Measurements from ENCODE around the gene PTGIR.

PTGIR gene

DNA sequence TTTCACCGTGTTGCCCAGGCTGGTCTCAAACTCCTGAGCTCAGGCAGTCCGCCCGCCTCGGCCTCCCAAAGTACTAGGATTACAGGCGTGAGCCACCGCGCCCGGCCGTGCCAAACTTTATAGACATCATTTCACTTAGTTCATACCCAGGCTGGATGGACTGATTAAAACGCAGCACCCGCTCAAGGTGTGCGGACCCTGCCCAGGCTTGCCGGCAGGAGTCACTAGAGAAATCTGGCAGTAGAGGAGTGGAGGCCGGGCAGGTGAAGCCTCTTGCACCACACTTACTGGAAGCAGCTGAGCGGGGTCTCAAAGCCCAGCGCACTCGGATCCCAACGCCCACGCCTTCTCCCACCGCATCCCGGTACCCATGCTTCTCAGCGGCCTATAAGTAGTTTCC is 11.4 kb downstream of the PTGIR start:
- DNase-seq, result no peak

DNA sequence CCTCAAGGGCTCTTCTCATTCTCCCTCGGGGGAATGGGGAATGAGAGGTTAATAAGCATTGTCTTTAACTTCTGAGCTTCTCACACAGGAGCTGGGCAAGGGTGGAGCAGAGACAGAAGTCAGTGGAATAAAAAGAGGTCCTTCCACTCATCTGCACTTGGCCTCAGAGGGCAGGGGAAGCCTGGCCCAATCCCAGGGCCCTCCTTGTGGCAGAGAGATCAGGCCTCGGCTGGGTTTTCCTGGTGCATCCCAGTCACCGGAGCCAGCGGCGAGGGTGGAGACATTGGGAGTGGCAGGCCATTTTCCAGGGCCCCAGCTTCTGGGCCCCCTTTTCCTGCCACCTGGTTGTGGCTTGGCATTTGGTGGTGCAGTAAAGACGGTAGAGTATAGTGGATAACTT is 13.1 kb downstream of the PTGIR start:
- DNase-seq, result no peak

DNA sequence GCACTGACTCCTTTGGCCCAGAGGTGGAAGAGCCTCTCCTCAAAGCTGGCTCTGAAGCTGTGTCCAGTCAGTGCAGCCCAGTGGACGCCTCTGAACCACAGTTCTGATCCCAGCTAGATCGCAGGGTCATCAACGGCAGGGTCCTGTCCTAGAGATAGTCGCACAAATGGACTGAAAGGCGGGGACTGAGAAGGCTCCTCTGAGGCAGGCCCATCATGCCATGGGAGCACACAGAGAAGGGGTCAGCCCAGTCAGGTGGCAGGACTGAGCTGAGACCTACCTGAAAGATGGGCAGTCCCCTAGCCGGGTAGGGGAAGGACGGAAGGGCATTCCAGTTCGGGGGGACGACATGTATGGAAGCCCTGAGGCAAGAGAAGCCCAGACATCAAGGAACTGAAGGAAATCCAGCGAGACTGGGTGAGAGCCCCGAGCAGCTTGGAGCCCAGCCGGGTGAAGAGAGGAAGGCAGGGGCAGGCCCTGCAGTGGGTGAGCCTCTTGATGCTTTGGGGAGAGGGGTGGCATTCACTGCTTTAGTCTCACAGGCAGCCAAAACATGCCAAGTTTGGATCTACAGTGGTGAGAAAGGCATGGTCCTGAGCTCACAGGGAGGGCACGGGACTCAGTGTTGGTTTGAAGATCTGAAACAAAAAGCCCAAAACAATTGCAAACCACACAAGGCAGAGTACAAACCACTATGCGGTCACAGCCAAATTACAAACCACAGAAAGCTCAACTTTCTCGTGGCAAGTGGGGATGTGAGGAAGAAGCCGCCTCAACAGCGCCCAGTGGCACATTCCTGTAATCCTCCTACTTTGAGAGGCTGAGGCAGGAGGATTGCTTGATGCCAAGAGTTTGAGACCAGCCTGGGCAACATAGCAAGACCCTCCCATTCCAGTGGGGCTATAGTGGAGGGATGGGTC is 13.8 kb downstream of the PTGIR start:
- peak; percentile 55 for DNase-seq

DNA sequence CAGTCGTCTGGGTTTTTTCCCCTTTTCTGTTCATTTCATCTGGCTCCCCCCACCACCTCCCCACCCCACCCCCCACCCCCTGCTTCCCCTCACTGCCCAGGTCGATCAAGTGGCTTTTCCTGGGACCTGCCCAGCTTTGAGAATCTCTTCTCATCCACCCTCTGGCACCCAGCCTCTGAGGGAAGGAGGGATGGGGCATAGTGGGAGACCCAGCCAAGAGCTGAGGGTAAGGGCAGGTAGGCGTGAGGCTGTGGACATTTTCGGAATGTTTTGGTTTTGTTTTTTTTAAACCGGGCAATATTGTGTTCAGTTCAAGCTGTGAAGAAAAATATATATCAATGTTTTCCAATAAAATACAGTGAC is 14.5 kb downstream of the PTGIR start:
- DNase-seq, result no peak

DNA sequence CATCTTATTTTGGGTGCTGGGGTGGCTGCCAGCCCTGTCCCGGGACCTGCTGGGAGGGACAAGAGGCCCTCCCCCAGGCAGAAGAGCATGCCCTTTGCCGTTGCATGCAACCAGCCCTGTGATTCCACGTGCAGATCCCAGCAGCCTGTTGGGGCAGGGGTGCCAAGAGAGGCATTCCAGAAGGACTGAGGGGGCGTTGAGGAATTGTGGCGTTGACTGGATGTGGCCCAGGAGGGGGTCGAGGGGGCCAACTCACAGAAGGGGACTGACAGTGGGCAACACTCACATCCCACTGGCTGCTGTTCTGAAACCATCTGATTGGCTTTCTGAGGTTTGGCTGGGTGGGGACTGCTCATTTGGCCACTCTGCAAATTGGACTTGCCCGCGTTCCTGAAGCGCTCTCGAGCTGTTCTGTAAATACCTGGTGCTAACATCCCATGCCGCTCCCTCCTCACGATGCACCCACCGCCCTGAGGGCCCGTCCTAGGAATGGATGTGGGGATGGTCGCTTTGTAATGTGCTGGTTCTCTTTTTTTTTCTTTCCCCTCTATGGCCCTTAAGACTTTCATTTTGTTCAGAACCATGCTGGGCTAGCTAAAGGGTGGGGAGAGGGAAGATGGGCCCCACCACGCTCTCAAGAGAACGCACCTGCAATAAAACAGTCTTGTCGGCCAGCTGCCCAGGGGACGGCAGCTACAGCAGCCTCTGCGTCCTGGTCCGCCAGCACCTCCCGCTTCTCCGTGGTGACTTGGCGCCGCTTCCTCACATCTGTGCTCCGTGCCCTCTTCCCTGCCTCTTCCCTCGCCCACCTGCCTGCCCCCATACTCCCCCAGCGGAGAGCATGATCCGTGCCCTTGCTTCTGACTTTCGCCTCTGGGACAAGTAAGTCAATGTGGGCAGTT is 15.1 kb downstream of the PTGIR start:
- DNase-seq, result no peak

DNA sequence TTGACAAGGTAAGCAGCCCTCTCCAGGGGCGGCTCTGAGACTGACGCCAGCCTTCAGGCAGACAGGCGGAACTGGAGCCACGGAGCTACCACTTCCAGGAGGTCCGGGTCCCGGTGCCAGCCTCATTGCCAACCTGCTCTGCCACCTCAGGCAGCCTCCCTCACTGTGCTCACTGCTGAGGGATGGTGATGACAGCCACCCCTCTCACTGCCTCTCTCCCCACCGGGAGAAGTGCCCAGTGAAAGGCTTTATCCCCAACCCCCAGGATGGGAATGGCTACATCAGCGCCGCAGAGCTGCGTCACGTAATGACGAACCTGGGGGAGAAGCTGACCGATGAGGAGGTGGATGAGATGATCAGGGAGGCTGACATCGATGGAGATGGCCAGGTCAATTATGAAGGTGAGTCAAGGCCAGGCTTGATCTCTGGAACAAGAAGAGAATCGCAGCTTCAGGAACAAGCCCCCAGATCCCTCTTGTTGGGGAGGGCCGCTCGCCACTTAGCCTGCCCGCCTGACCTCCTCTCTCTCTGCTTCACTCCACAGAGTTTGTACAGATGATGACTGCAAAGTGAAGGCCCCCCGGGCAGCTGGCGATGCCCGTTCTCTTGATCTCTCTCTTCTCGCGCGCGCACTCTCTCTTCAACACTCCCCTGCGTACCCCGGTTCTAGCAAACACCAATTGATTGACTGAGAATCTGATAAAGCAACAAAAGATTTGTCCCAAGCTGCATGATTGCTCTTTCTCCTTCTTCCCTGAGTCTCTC is 16.1 kb downstream of the PTGIR start:
- DNase-seq, result no peak

DNA sequence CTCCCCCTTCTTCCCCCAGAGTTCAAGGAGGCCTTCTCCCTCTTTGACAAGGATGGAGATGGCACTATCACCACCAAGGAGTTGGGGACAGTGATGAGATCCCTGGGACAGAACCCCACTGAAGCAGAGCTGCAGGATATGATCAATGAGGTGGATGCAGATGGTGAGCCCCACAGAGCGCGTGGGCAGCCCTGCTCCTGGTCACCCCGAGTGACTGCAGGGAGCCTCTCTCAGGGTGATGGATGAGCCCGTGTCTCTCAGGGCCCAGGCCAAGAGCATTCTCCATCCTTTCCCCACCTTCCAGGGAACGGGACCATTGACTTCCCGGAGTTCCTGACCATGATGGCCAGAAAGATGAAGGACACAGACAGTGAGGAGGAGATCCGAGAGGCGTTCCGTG is 16.7 kb downstream of the PTGIR start:
- no peak for DNase-seq

DNA sequence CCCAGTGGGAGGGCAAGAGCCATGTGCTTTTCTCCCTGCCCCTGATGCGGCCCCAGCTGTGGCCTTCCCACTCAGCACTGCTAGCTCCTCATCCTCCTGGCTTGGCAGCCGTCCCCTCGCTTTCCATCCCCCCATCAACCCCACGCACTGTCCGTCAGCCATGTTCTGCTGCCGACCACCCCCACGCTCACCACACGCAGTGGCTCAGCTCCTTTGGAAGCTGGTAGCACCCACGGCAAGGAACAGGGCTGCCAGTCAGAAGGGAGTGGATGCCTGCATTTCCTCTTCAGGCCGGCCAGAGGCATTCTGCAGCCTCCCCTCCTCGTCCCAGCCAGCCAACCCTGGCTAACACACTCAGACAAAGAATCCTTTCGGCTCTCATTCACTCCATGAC is 17.4 kb downstream of the PTGIR start:
- no peak for DNase-seq

DNA sequence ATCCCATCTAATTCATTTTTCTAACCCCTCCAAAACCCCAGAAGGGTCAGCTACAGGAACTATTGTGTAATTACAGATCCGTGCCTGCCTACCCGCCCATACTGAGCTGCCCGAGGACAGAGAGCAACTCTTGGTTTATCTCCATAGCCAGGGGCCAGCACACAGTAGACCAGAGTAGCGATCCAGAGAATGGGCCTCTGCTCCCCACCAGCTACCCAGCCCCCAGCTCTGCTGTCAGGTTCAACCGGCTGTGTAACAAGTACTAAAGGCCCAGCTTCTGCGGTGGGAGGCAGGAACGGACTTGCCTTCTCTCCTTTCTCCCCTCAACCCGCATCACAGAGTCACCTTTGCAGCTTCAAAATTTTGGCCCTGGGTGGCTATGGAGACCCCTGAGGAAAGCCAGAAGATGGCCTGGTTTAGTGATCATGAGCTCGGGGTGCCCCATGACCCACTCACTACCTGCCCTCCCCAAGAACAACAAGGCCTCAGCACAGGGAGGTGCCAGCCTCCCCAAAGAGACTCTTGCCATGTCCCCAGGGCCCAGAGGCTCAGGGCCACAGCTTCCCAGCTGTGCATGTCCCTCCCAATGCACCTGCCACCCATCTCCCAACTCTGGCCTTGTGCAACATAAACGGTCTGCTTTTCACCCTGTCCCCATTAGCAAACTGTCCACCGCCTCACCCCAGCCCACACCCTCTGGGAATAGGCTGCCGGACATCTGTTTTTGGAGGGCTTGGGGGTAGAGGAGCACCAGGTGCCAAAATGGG is 18.0 kb downstream of the PTGIR start:
- DNase-seq, result no peak

DNA sequence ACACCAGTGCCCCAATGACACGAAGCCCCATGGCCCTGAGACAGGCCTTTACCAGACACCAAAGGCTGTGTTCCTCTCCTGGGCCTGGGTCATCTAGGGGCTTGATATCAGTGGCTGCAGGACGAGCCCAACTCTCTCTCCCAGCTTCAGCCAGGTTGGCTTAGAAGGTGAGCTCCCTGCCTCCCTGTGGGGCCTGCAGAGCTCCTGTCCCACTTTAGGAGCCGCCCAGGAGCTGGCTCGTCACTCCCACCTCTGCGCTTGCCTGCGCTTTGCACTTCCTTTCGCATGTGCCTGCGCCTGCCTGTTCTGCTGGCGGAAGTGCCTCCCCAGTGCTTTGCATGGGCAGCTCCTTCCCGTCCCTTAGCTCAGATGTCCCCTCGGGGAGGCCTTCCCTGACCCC is 18.9 kb downstream of the PTGIR start:
- DNase-seq, result no peak

DNA sequence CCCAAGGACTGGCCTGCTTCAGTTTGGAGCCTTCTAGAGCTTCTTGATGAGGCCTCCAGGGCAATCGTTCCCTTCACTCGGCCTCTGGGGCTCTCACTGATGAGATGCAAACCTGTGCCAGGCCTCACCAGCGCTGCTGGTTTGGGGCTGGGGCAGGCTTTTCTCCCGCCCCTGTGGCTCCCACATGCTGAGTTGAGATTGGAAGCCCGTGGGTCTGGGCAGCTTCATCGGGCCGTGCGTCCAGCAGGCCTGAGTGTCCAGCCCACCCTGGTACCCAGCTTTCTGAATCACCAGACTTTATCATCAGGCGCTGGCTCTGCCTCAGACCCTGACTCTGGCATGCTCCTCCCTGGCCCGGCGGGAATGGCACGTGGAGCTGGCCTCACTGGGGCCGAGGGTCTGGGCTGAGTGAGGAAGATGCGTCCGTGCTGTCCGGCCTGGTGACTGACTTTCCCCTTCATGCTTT is 19.5 kb downstream of the PTGIR start:
- no peak for DNase-seq

DNA sequence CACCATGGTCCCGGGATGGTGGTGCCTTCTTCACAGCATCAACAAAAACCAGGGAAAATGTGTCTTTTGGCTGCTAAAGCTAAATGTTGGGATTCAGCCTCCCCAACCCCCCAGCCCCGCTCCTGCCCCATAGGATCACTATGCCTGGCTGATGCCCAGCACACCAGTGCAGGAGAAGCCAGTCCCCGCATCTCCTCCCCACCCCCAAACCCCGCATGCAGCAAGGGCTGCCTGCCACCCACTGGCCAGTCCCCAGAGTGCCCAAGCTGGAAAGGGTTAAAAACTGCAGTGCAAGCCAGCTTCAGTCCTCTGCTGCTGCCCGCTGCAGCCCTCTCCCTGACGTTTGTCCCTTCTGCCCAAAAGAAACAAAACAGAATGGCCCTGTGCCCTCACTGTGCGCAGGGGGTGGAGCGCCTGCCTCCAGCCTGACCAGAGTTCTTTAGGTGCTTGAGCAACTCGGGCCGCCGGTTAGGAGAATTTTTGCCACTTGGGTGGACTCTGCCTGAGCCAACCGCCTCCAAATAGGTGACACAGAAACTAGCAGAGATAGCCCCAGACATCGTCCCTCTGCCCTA is 20.0 kb downstream of the PTGIR start:
- no peak for DNase-seq

DNA sequence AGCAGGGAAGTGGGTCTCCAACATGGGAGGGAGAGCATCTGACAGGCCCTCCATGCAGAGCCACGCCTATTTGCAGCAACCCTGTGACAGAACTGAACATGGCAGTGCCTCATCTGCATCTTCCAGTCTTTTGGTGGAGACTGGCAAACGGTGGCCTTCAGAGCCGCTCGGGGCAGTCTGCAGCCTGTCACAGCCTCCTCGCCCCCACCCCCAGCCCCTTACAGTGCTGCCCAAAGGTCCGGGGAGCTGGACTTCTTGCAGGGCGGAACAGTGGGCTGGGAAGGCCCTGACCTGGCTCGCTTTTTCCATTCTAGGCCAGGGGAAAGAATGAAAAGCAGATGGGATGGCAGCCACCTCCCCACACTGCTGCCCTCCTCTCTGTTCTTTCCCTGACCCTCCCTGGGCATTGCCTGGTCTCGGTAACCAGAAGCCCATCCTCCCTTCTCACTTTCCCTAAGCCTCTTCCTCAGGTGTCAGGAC is 21.1 kb downstream of the PTGIR start:
- DNase-seq, result no peak

DNA sequence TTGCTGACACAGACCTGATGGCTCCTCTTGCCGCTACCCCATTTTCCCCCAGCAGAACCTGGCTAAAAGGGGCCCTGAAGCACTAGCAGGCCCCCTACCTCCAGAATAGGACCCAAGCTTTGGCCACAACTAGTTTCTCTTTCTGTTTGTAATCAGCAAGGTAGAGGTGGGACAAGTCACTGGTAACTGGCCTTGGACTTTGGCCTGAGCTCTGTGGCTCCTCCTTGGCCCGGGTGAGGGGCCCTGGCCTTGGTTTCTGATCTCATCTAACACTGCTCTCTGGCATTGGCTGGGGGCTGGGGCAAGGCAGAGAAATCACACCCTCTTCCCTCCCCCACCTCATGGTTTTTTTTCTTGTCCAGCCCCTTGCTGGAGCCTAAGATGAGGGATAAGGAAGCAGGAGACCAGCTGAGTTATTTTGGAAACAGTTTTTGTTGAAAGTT is 21.7 kb downstream of the PTGIR start:
- DNase-seq, result no peak

DNA sequence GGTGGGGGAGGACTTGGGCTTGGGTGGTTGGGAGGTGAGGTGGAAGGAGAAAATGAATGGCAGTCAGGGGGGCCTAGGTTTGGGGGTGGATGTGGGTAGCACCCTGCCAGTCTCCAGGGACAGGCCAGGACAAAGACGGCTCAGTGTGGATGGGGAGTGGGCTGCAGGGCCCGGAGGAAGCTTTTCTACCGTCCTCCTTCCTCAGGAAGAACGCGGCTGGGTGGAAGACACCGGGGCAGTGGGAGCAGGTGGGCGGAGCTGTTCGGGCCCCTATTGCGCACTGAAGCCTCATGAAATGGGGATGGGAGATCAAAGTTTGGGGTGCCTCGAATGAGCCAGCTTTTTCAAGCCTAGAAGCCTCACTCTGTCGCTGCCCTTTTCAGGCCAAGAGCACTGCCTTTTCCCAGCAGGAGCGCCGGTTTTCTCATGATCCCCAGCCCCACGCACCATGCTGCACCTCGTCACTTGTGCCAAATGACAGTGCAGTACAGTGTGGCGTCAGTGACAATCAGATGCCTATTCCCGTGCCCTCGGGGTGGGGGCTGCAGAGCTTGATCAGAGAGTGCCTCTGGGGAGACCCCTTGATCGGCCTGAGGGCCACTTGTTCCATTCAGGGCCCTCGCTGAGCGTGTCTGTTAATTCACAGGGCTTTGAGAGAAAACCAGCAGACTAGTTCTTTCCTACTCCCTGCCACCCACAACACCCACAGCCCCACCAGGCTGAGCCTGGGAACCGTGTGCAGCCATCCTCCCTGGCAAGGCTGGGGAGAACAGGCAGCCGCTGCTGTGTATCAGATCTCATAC is 22.3 kb downstream of the PTGIR start:
- peak; percentile 31 for DNase-seq

DNA sequence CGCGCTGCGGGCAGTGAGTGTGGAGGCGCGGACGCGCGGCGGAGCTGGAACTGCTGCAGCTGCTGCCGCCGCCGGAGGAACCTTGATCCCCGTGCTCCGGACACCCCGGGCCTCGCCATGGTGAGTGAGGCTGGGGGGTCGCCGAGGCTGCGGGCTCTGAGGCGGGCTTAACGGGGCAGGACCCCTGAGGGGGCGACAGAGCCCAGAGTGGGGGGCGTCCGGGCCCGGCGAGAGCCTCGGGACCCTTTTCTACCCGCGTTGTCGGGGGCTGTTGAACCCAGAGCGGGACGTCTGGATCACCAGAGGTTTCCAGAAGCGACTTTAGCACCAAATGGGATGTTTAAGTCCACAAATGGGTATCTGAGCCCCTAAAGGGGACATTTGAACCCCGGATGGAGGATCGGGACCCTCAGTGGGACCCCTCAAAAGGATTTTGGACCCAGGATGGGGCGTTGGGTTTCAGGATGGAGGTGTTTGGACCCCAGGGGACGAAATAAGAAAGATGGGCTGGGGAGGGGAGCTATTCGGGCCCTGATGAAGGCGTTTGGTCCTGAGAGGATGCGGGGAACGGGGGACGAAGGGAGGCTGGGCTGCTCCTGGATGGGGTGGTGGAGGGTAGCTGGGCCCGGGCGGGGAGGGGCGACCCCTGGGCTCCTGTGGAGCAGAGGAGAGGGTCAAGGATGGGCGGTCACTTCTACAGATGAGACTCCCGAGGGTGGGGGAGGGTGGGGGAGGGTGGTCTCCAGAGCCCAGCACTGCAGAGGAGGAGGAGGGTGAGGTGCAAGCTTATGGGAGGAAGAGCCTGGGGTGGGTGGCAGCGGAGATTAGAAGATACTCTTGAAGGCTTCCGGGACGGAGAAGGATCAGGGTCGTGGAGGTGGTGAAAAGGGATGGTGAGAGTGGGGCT is 23.3 kb downstream of the PTGIR start, which contains the start of gene CALM3:
TSS of gene CALM3 (plus strand) at position 13 of the 907 bp plus-strand sequence. CDS start at position 118, 105 bp downstream.
- DNase-seq, result peak; percentile 31

DNA sequence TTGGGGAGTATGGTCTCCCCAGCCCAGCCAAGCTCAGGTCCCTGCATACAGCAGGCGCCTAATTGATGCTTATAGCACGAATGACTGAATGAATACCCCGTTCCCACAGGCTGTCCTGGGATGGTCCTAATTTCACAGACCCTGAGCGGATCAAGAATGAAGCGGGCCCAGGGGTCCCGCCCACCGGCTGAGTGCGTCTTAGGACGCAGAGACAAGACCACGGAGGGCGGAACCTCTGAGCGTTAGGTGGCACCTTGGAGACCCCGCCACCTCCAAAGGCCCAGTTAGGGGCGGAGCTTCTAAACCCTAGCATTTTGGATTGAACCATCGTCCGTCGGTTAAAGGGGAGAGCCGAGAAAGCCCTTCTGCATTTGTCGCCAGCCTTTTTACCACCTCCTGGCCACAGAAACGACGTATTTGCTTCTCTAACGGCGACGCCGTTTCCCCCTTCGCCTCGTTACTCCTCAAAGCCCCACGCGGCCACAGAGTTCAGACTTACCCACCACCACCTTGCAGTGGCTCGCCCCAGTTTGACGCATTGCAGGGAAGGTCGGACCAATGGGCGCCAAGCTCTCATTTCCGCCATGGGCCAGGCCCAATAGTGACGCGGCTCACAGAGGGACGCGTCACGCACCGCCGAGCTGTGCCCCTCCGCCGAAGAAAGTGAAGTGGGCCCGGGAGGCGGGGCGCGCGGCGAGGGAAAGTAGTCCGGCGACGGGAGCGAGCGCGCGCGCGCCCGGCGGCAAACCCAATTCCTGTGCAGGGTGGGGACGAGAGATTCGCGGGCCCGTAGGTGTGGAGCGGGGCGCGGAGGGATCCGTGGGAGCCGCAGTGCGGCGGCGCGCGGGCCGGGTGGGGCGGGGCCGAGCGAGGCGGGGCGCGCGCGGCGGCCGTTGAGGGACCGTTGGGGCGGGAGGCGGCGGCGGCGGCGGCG is 24.2 kb downstream of the PTGIR start:
- peak; percentile 97 for DNase-seq

DNA sequence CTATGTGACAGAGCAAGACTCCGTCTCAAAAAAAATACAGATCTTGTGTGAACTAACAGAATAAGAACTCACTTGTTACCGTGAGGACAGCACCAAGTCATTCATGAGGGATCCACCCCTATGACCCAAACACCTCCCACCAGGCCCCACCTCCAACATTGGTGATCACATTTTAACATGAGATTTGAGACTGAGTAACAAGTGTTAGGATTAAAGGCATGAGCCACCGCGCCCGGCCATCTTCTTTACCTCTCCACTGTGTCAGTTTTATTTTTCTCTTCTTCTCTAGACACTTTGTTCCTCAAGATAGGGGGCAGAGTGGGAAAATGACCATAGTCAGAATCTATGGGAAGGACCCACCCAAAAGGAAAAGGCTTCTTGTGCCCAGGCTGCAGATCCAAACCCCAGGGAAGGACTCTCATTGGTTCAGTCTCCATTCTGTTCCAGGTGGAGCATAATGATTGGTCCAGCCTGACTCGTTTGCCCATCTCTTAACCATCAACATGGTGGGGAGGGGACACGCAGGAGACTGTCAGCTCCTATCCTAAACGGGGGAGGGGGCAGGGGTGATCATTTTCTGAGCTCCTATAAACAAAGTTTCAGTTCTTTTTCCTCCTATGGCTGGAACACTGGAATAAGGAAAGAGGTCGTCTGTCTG is 25.0 kb downstream of the PTGIR start:
- DNase-seq, result no peak

All from CD4-positive, alpha-beta T cell treated with Interleukin-6 for 4 hours (primary cell).